Osteocyte (in vitro differentiated cells): ENCODE measurements around the gene LYPD3. TPM values are rescaled to one million over a fixed set of nuclear protein-coding genes. Genes with fewer than 3 reads are reported as not detected.

ENCODE experiments used
- DNase-seq: peaks from one replicate; pipeline ENCODE4 v3.0.0; 2021; ENCODE audit warnings: mixed read lengths; ENCODE audit not compliant: unreplicated experiment; ENCODE audit errors: extremely low spot score
- H3K27ac Mint-ChIP-seq: one replicate; pipeline ENCODE4 v1.8.0; 2021; ENCODE audit warnings: mild to moderate bottlenecking, mixed read lengths; ENCODE audit not compliant: unreplicated experiment
- H3K27me3 Mint-ChIP-seq: one replicate; pipeline ENCODE4 v1.8.0; 2021; ENCODE audit warnings: mixed read lengths; ENCODE audit not compliant: unreplicated experiment
- H3K36me3 Mint-ChIP-seq: one replicate; pipeline ENCODE4 v1.8.0; 2021; ENCODE audit warnings: mixed read lengths; ENCODE audit not compliant: unreplicated experiment
- H3K4me1 Mint-ChIP-seq: one replicate; pipeline ENCODE4 v1.8.0; 2021; ENCODE audit warnings: mixed read lengths; ENCODE audit not compliant: unreplicated experiment
- H3K4me3 Mint-ChIP-seq: one replicate; pipeline ENCODE4 v1.8.0; 2021; ENCODE audit warnings: mild to moderate bottlenecking, moderate library complexity, mixed read lengths; ENCODE audit not compliant: unreplicated experiment
- H3K9me3 Mint-ChIP-seq: one replicate; pipeline ENCODE4 v1.8.0; 2021; ENCODE audit warnings: mixed read lengths; ENCODE audit not compliant: unreplicated experiment
- CTCF ChIP-seq: fragments of 200-600 bp; sonication (generic); IDR thresholded peaks from 2 replicates; pipeline ENCODE4 v1.5.0; 2021; ENCODE audit warnings: antibody characterized with exemption, mild to moderate bottlenecking, moderate library complexity
- total RNA-seq: library from RNA; stranded (reverse); gene quantifications from 2 replicates; pipeline ENCODE4 v1.2.1, GENCODE V29; 2021

The LYPD3 gene
- total RNA-seq, 1 donor from 2014 or later = 0.27 TPM

- TF ChIP-seq CTCF = no peak
- Mint-ChIP-seq H3K4me3 (peak overlapping the region; percentile 81), H3K27me3 (no peaks in the 10 kb centered on the region), H3K9me3 (no peaks in the 10 kb centered on the region), H3K4me1 (peaks cover 13% of the 10 kb centered on the region), H3K27ac (peak overlapping the region; percentile 92), H3K36me3 (no peaks in the 10 kb centered on the region)
- DNase-seq = peak; percentile 96
Measured at GRCh38 chr19:43474986-43475705, 9.7 kb upstream of the LYPD3 start.

- no peak for TF ChIP-seq CTCF
- Mint-ChIP-seq H3K4me1 (peaks cover 13% of the 10 kb centered on the region), H3K27me3 (no peaks in the 10 kb centered on the region), H3K36me3 (no peaks in the 10 kb centered on the region), H3K4me3 (no peak overlapping the region), H3K27ac (peak overlapping the region; percentile 92), H3K9me3 (no peaks in the 10 kb centered on the region)
- DNase-seq = no peak
Measured at GRCh38 chr19:43474487-43474886, 9.1 kb upstream of the LYPD3 start.

GRCh38 chr19:43471091-43471490, 5.7 kb upstream of the LYPD3 start:
- H3K36me3 Mint-ChIP-seq = no peaks in the 10 kb centered on the region
- no peaks in the 10 kb centered on the region for H3K9me3 Mint-ChIP-seq
- DNase-seq = no peak
- H3K27me3 Mint-ChIP-seq = peaks cover 1% of the 10 kb centered on the region
- peaks cover 12% of the 10 kb centered on the region for H3K4me1 Mint-ChIP-seq
- H3K4me3 Mint-ChIP-seq = no peak overlapping the region
- no peak overlapping the region for H3K27ac Mint-ChIP-seq
- no peak for TF ChIP-seq CTCF

GRCh38 chr19:43470288-43470687, 4.9 kb upstream of the LYPD3 start:
- H3K27ac Mint-ChIP-seq = no peak overlapping the region
- H3K4me1 Mint-ChIP-seq = peaks cover 7% of the 10 kb centered on the region
- no peak for TF ChIP-seq CTCF
- H3K27me3 Mint-ChIP-seq = peaks cover 8% of the 10 kb centered on the region
- H3K36me3 Mint-ChIP-seq = no peaks in the 10 kb centered on the region
- no peak overlapping the region for H3K4me3 Mint-ChIP-seq
- no peaks in the 10 kb centered on the region for H3K9me3 Mint-ChIP-seq
- no peak for DNase-seq

GRCh38 chr19:43469160-43469480, 3.7 kb upstream of the LYPD3 start:
- peaks cover 8% of the 10 kb centered on the region for H3K27me3 Mint-ChIP-seq
- peaks cover 7% of the 10 kb centered on the region for H3K4me1 Mint-ChIP-seq
- DNase-seq = no peak
- H3K27ac Mint-ChIP-seq = no peak overlapping the region
- no peaks in the 10 kb centered on the region for H3K36me3 Mint-ChIP-seq
- H3K9me3 Mint-ChIP-seq = no peaks in the 10 kb centered on the region
- TF ChIP-seq CTCF = no peak
- no peak overlapping the region for H3K4me3 Mint-ChIP-seq
